Left lung (tissue), 10 donors: ENCODE measurements around the gene PXDC1. TPM values are rescaled to one million over a fixed set of nuclear protein-coding genes. Genes with fewer than 3 reads are reported as not detected.
A peak's percentile ranks its signal among the peaks of the same experiment; 100 is the strongest.

ENCODE experiments used
- ATAC-seq: fragments of 200-7000 bp; cut with Tn5 transposase; one replicate; pipeline ENCODE4 v1.9.1; 2020; ENCODE audit warnings: moderate library complexity
- DNase-seq, 4 donors: peaks; one replicate each; pipeline ENCODE4 v3.0.0-alpha.2; 2013 to 2020
- H3K27ac ChIP-seq, 2 donors: fragments of 200-600 bp; sonication (generic) in 1 of 2; one replicate each; pipeline versions ENCODE4 v1.5.0 to v1.8.0; 2020 to 2021
- H3K27me3 ChIP-seq, 2 donors: fragments of 200-600 bp; sonication (generic) in 1 of 2; one replicate each; pipeline versions ENCODE4 v1.5.0 to v1.8.0; 2020 to 2021
- H3K36me3 ChIP-seq, 2 donors: fragments of 200-600 bp; sonication (generic) in 1 of 2; one replicate each; pipeline versions ENCODE4 v1.5.0 to v1.8.0; 2020 to 2021
- H3K4me1 ChIP-seq, 2 donors: fragments of 200-600 bp; one replicate each; pipeline ENCODE4 v1.8.0; 2021
- H3K4me3 ChIP-seq, 2 donors: fragments of 200-600 bp; sonication (generic) in 1 of 2; one replicate each; pipeline versions ENCODE4 v1.5.0 to v1.8.0; 2020 to 2021; ENCODE audit warnings: mild to moderate bottlenecking in 1 of 2
- H3K9me3 ChIP-seq, 2 donors: fragments of 200-600 bp; sonication (generic) in 1 of 2; one replicate each; pipeline versions ENCODE4 v1.5.0 to v1.8.0; 2020 to 2021
- CTCF ChIP-seq, 2 donors: fragments of 200-600 bp; sonication (generic) in 1 of 2; IDR thresholded peaks; one replicate each; pipeline versions ENCODE4 v1.5.0 to v1.8.0; 2021; ENCODE audit warnings: antibody characterized with exemption in 2 of 2
- intact Hi-C, 2 donors: fragments of 100-400 bp; cut with DNase I; formaldehyde crosslinking; loops; one replicate each; pipeline versions ENCODE4 v1.11.2 to v1.14.2; 2022
- polyA plus RNA-seq, 6 donors: library from polyadenylated mRNA; unstranded; fragments of 120-200 nt; gene quantifications; one replicate each; pipeline ENCODE4 v1.2.1, GENCODE V29; 2013; ENCODE audit not compliant: insufficient read length in 6 of 6
- total RNA-seq, 2 donors: library from RNA; stranded (reverse); fragmentation: NEBNext Ultra II Directional; extraction: Animal tissue kit (Norgen Biotek cat#: 25700); gene quantifications; one replicate each; pipeline ENCODE4 v1.2.1, GENCODE V29; 2021
- donor health status: DM: no; HTN: yes; CAD: no.
- donor health status: DM: no; HTN: no; CAD: no.

Gene PXDC1
- total and polyA plus RNA-seq, 8 donors = 11.0 to 50.8 (median 15.8) TPM

- Histone ChIP-seq H3K27ac (no peak overlapping the region), H3K4me1 (peaks cover 22 to 88% of the 10 kb centered on the region in 2 donors), H3K9me3 (no peaks in the 10 kb centered on the region), H3K27me3 (peaks cover 0 to 8% of the 10 kb centered on the region in 2 donors), H3K36me3 (peaks cover 0 to 4% of the 10 kb centered on the region in 2 donors), H3K4me3 (no peak overlapping the region)
- TF ChIP-seq CTCF (IDR thresholded peaks at IDR 0.05) = no peak
- intact Hi-C loops = loop anchor here in 1 of 2 donors (5.0 to 10.0 kb wide), 3 partner anchors 82 to 250 kb away; no protein-coding TSS in a partner anchor
- no peak for DNase-seq
- no peak for ATAC-seq
Measured at GRCh38 chr6:3744901-3745470, 6.5 kb downstream of the PXDC1 start.

GRCh38 chr6:3744211-3744900 lies 7.2 kb downstream of the PXDC1 start:
- H3K27ac ChIP-seq = peak overlapping the region in 1 of 2 donors; percentile 45
- no peak for TF ChIP-seq CTCF (IDR thresholded peaks at IDR 0.05)
- H3K4me1 ChIP-seq = peaks cover 21 to 82% of the 10 kb centered on the region in 2 donors
- H3K27me3 ChIP-seq = peaks cover 0 to 2% of the 10 kb centered on the region in 2 donors
- no peak overlapping the region for H3K4me3 ChIP-seq
- ATAC-seq (no peak), DNase-seq (no peak)
- intact Hi-C loops = loop anchor here in 1 of 2 donors (10.0 kb wide), 1 partner anchor 250 kb away; no protein-coding TSS in a partner anchor
- peaks cover 0 to 4% of the 10 kb centered on the region in 2 donors for H3K36me3 ChIP-seq
- H3K9me3 ChIP-seq = no peaks in the 10 kb centered on the region

GRCh38 chr6:3743541-3743940 lies 8.0 kb downstream of the PXDC1 start:
- Histone ChIP-seq H3K4me1 (peaks cover 13 to 74% of the 10 kb centered on the region in 2 donors), H3K27me3 (no peaks in the 10 kb centered on the region), H3K36me3 (peaks cover 0 to 7% of the 10 kb centered on the region in 2 donors), H3K27ac (peak overlapping the region; percentile 45 to 69), H3K9me3 (no peaks in the 10 kb centered on the region), H3K4me3 (no peak overlapping the region)
- TF ChIP-seq CTCF (IDR thresholded peaks at IDR 0.05) = no peak
- intact Hi-C loops = loop anchor here in 1 of 2 donors (10.0 kb wide), 1 partner anchor 251 kb away; no protein-coding TSS in a partner anchor
- DNase-seq (no peak), ATAC-seq (no peak)

- Histone ChIP-seq H3K36me3 (peaks cover 0 to 15% of the 10 kb centered on the region in 2 donors), H3K9me3 (no peaks in the 10 kb centered on the region), H3K4me3 (no peak overlapping the region), H3K27ac (peak overlapping the region; percentile 45 to 69), H3K27me3 (no peaks in the 10 kb centered on the region), H3K4me1 (peaks cover 8 to 65% of the 10 kb centered on the region in 2 donors)
- DNase-seq (peak; percentile 72 to 98 (median 88)), ATAC-seq (peak; percentile 93)
- intact Hi-C loops = loop anchor here in 1 of 2 donors (10.0 kb wide), 1 partner anchor 252 kb away; no protein-coding TSS in a partner anchor
- TF ChIP-seq CTCF (IDR thresholded peaks at IDR 0.05) = peak; percentile 92 to 96
Measured at GRCh38 chr6:3742426-3743344, 8.8 kb downstream of the PXDC1 start.
